HCT116 (cell line): Measurements from ENCODE around the gene PAGR1. TPM values are rescaled to one million over a fixed set of nuclear protein-coding genes. Genes with fewer than 3 reads are reported as not detected.

Experiments
- ATAC-seq: fragments of 200-7000 bp; cut with Tn5 transposase; 2 replicates; pipeline ENCODE4 v1.9.1; 2020; ENCODE audit warnings: mild to moderate bottlenecking, moderate library complexity
- BruUV-seq: library from RNA; stranded (reverse); fragments of 400-500 nt; replicated peaks from 2 replicates; lab custom pipeline; 2021; lab: Mats Ljungman, UMichigan
- CTCF ChIA-PET: fragments of 300-600 bp; sonication (Branson Sonifier 250); formaldehyde crosslinking; loops from one replicate; lab custom pipeline; 2021; ENCODE audit warnings: antibody characterized with exemption; lab: Charles Lee
- POLR2A ChIA-PET: fragments of 300-600, 350-600 bp; sonication (Branson Sonifier 250); formaldehyde crosslinking; loops from one replicate; lab custom pipeline; 2021; ENCODE audit warnings: antibody characterized with exemption; lab: Charles Lee
- RAD21 ChIA-PET, 2 experiments: fragments of 300-600 bp; sonication (Branson Sonifier 250); formaldehyde crosslinking; loops; one replicate each; lab custom pipeline; 2023; ENCODE audit warnings: low total read pairs in 2 of 2; ENCODE audit not compliant: uncharacterized antibody in 2 of 2, unreplicated experiment in 2 of 2, low non-redundant PET in 1 of 2; lab: Charles Lee
- DNase-seq: peaks from one replicate; pipeline ENCODE4 v3.0.0-alpha.2; 2010; ENCODE audit warnings: low read depth, low spot score
- H2AFZ ChIP-seq: fragments of 200-600 bp; shearing (Covaris generic), sonication (generic); 2 replicates; pipeline ENCODE4 v1.6.1; 2017; ENCODE audit warnings: low read depth, mixed run types, mixed read lengths, antibody characterized with exemption, low read length; ENCODE audit not compliant: poor library complexity, severe bottlenecking
- H3K27ac ChIP-seq: 2 replicates; pipeline ENCODE4 v1.5.1; 2012; ENCODE audit warnings: low read depth, low read length
- H3K27me3 ChIP-seq: fragments of 200-600 bp; sonication (generic); 2 replicates; pipeline ENCODE4 v1.6.1; 2016; ENCODE audit warnings: mixed run types, low read length, mixed read lengths; ENCODE audit not compliant: insufficient read depth
- H3K36me3 ChIP-seq, 2 experiments: fragments of 200-500 bp in 1 of 2; fragments of 200-600 bp in 1 of 2; sonication (Bioruptor generic) in 1 of 2; sonication (generic) in 1 of 2; 2 replicates each; pipeline versions ENCODE4 v1.5.1 to v1.6.1; 2014 to 2016; ENCODE audit warnings: low read length in 2 of 2, inconsistent platforms in 1 of 2, mixed read lengths in 1 of 2, mixed run types in 1 of 2; ENCODE audit not compliant: insufficient read depth in 2 of 2, control insufficient read depth in 1 of 2
- H3K4me1 ChIP-seq, 2 experiments: fragments of 200-600 bp in 1 of 2; sonication (generic) in 1 of 2; 2 replicates each; pipeline versions ENCODE4 v1.5.1 to v1.6.1; 2012 to 2017; ENCODE audit warnings: low read length in 2 of 2, inconsistent platforms in 1 of 2, mild to moderate bottlenecking in 1 of 2, mixed read lengths in 1 of 2, mixed run types in 1 of 2, moderate library complexity in 1 of 2; ENCODE audit not compliant: insufficient read depth in 2 of 2, control insufficient read depth in 1 of 2
- H3K4me2 ChIP-seq: fragments of 200-600 bp; sonication (generic); 2 replicates; pipeline ENCODE4 v1.6.1; 2017; ENCODE audit warnings: mixed run types, low read length, mixed read lengths
- H3K4me3 ChIP-seq, 2 experiments: fragments of 200-600 bp in 1 of 2; sonication (generic) in 1 of 2; replicated peaks in 1 of 2; 2 replicates each; pipeline ENCODE4 v1.5.1; 2011 to 2016; ENCODE audit warnings: low read length in 2 of 2, control low read depth in 1 of 2, low read depth in 1 of 2, mild to moderate bottlenecking in 1 of 2, mixed read lengths in 1 of 2, mixed run types in 1 of 2
- H3K79me2 ChIP-seq: fragments of 200-600 bp; sonication (generic); 2 replicates; pipeline ENCODE4 v1.6.1; 2017; ENCODE audit warnings: mild to moderate bottlenecking, mixed run types, low read length, moderate library complexity, mixed read lengths; ENCODE audit not compliant: insufficient read depth
- H3K9ac ChIP-seq: fragments of 200-600 bp; sonication (generic); 2 replicates; pipeline ENCODE4 v1.6.1; 2016; ENCODE audit warnings: low read length, mixed read lengths
- H3K9me2 ChIP-seq: fragments of 200-600 bp; sonication (generic), shearing (Covaris generic); 2 replicates; pipeline ENCODE4 v1.6.1; 2017; ENCODE audit warnings: mixed run types, mild to moderate bottlenecking, moderate library complexity; ENCODE audit not compliant: insufficient read depth
- H3K9me3 ChIP-seq, 2 experiments: fragments of 200-500 bp in 1 of 2; fragments of 200-600 bp in 1 of 2; sonication (Bioruptor generic) in 1 of 2; sonication (generic) in 1 of 2; 2 replicates each; pipeline ENCODE4 v1.6.1; 2014 to 2017; ENCODE audit warnings: low read length in 2 of 2, mixed read lengths in 2 of 2, inconsistent platforms in 1 of 2, low read depth in 1 of 2, mild to moderate bottlenecking in 1 of 2, mixed run types in 1 of 2, moderate library complexity in 1 of 2; ENCODE audit not compliant: control insufficient read depth in 1 of 2, insufficient read depth in 1 of 2
- H4K20me1 ChIP-seq: fragments of 200-600 bp; sonication (generic), shearing (Covaris generic); 2 replicates; pipeline ENCODE4 v1.6.1; 2017; ENCODE audit warnings: mixed run types, mild to moderate bottlenecking, moderate library complexity; ENCODE audit not compliant: insufficient read depth
- ATF3 ChIP-seq: IDR thresholded peaks from 2 replicates; pipeline ENCODE4 v1.6.1; 2012
- CBX3 ChIP-seq: IDR thresholded peaks from 2 replicates; pipeline ENCODE4 v1.6.1; 2012; ENCODE audit warnings: low read depth
- CEBPB ChIP-seq: IDR thresholded peaks from 2 replicates; pipeline ENCODE4 v1.6.1; 2012; ENCODE audit warnings: low read depth
- EGR1 ChIP-seq: IDR thresholded peaks from 2 replicates; pipeline ENCODE4 v1.6.1; 2012; ENCODE audit warnings: low read depth
- ELF1 ChIP-seq: IDR thresholded peaks from 2 replicates; pipeline ENCODE4 v1.6.1; 2012; ENCODE audit warnings: low read depth, borderline replicate concordance
- EZH2 ChIP-seq: fragments of 200-600 bp; sonication (generic); IDR thresholded peaks from 2 replicates; pipeline ENCODE4 v1.6.1; 2017; ENCODE audit warnings: antibody characterized with exemption, mixed run types
- FOSL1 ChIP-seq: IDR thresholded peaks from 2 replicates; pipeline ENCODE4 v1.6.1; 2012; ENCODE audit warnings: low read depth
- JUND ChIP-seq: IDR thresholded peaks from 2 replicates; pipeline ENCODE4 v1.6.1; 2012
- POLR2A ChIP-seq: IDR thresholded peaks from 2 replicates; pipeline ENCODE4 v1.7.0; 2011; ENCODE audit warnings: borderline replicate concordance; ENCODE audit not compliant: insufficient read depth, insufficient read length; ENCODE audit errors: extremely low read depth
- RAD21 ChIP-seq: IDR thresholded peaks from 2 replicates; pipeline ENCODE4 v1.6.1; 2012; ENCODE audit warnings: low read depth, mild to moderate bottlenecking
- SIN3A ChIP-seq: IDR thresholded peaks from 2 replicates; pipeline ENCODE4 v1.6.1; 2012; ENCODE audit warnings: low read depth
- SP1 ChIP-seq: IDR thresholded peaks from 2 replicates; pipeline ENCODE4 v1.6.1; 2012; ENCODE audit warnings: low read depth
- SRF ChIP-seq: IDR thresholded peaks from 2 replicates; pipeline ENCODE4 v1.6.1; 2012; ENCODE audit warnings: low read depth
- TCF7L2 ChIP-seq: IDR thresholded peaks from 2 replicates; pipeline ENCODE4 v1.7.0; 2011; ENCODE audit warnings: borderline replicate concordance, inconsistent platforms; ENCODE audit not compliant: insufficient read depth, insufficient read length; ENCODE audit errors: extremely low read depth
- YY1 ChIP-seq: IDR thresholded peaks from 2 replicates; pipeline ENCODE4 v1.6.1; 2011; ENCODE audit warnings: low read length, low read depth, moderate library complexity, mild to moderate bottlenecking; ENCODE audit not compliant: insufficient replicate concordance; ENCODE audit errors: extremely low read depth
- ZFX ChIP-seq: fragments of 450-650 bp; IDR thresholded peaks from 2 replicates; pipeline ENCODE4 v1.6.1; 2017
- ZNF274 ChIP-seq: fragments of 200-500 bp; sonication (Bioruptor generic); IDR thresholded peaks from 2 replicates; pipeline ENCODE4 v1.6.1; 2014; ENCODE audit warnings: mild to moderate bottlenecking, low read depth, low read length, inconsistent platforms
- intact Hi-C: fragments of 100-400 bp; cut with micrococcal nuclease; formaldehyde crosslinking; loops from 2 replicates; pipeline ENCODE4 v1.10.0; 2022
- total RNA-seq: library from RNA; stranded (reverse); gene quantifications from one replicate; pipeline ENCODE4 v1.2.1, GENCODE V29; 2021; ENCODE audit not compliant: unreplicated experiment
- TF ChIP-seq, protein P1 (sequence below): IDR thresholded peaks from 2 replicates; pipeline ENCODE4 v1.6.1; 2011; ENCODE audit warnings: mild to moderate bottlenecking, low read length, moderate library complexity; ENCODE audit not compliant: insufficient replicate concordance; ENCODE audit errors: extremely low read depth
- TF ChIP-seq, protein P2 (sequence below): IDR thresholded peaks from 2 replicates; pipeline ENCODE4 v1.6.1; 2012; ENCODE audit warnings: low read depth
- TF ChIP-seq, protein P3 (sequence below): IDR thresholded peaks from 2 replicates; pipeline ENCODE4 v1.6.1; 2012

PAGR1 gene
- total RNA-seq, 1 experiment from 2014 or later: 28.9 TPM

DNA sequence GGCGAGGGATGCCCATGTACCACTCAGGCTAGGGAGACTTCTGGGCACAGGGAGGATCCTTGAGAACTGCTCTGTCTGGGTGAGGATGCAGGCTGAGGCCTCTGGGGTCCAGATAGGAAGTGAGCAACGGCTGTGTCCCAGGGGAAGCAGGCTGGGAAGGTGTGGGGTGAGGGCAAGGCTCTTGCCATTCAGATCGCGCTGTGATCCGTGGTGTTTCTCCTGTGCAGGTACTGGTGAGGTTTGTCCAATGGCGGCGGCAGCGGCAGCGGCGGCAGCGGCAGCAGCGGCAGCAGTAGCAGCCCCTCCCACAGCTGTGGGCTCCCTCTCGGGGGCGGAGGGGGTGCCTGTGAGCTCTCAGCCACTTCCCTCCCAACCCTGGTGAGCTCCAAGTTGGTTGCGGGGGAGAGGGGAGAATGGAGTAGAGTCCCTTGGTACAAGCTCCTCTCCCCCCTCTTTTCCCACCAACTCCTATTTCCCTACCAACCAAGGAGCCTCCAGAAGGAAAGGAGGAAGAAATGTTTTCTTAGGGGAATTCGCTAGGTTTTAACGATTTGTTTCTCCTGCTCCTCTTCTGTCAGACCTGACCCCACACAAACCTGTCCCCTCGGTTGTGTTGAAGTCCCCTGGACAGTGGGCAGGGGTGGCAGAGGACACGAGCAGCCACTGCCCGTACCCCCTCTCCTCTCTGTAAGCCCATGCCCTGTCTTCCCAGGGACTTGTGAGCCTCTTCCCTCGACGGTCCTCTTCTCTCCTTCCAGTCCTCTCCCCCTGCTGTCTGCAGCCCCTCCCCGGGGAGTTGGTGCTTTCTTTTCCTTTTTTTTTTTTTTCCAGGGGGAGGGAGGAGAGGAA, 5.9 kb upstream of the PAGR1 start:
- RAD21 ChIA-PET: no interaction called here
- no peak for DNase-seq
- TF ChIP-seq CBX3 (no peak), CEBPB (no peak), EZH2 (no peak), ELF1 (no peak), TCF7L2 (no peak), ATF3 (no peak), POLR2A (no peak), SIN3A (no peak), ZNF274 (no peak), RAD21 (no peak), JUND (no peak), FOSL1 (no peak), SRF (no peak), EGR1 (no peak), YY1 (no peak), SP1 (no peak), ZFX (no peak)
- TF ChIP-seq, protein P1, sequence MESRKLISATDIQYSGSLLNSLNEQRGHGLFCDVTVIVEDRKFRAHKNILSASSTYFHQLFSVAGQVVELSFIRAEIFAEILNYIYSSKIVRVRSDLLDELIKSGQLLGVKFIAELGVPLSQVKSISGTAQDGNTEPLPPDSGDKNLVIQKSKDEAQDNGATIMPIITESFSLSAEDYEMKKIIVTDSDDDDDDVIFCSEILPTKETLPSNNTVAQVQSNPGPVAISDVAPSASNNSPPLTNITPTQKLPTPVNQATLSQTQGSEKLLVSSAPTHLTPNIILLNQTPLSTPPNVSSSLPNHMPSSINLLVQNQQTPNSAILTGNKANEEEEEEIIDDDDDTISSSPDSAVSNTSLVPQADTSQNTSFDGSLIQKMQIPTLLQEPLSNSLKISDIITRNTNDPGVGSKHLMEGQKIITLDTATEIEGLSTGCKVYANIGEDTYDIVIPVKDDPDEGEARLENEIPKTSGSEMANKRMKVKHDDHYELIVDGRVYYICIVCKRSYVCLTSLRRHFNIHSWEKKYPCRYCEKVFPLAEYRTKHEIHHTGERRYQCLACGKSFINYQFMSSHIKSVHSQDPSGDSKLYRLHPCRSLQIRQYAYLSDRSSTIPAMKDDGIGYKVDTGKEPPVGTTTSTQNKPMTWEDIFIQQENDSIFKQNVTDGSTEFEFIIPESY: no peak
- TF ChIP-seq, protein P2, sequence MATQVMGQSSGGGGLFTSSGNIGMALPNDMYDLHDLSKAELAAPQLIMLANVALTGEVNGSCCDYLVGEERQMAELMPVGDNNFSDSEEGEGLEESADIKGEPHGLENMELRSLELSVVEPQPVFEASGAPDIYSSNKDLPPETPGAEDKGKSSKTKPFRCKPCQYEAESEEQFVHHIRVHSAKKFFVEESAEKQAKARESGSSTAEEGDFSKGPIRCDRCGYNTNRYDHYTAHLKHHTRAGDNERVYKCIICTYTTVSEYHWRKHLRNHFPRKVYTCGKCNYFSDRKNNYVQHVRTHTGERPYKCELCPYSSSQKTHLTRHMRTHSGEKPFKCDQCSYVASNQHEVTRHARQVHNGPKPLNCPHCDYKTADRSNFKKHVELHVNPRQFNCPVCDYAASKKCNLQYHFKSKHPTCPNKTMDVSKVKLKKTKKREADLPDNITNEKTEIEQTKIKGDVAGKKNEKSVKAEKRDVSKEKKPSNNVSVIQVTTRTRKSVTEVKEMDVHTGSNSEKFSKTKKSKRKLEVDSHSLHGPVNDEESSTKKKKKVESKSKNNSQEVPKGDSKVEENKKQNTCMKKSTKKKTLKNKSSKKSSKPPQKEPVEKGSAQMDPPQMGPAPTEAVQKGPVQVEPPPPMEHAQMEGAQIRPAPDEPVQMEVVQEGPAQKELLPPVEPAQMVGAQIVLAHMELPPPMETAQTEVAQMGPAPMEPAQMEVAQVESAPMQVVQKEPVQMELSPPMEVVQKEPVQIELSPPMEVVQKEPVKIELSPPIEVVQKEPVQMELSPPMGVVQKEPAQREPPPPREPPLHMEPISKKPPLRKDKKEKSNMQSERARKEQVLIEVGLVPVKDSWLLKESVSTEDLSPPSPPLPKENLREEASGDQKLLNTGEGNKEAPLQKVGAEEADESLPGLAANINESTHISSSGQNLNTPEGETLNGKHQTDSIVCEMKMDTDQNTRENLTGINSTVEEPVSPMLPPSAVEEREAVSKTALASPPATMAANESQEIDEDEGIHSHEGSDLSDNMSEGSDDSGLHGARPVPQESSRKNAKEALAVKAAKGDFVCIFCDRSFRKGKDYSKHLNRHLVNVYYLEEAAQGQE: no peak
- TF ChIP-seq, protein P3, sequence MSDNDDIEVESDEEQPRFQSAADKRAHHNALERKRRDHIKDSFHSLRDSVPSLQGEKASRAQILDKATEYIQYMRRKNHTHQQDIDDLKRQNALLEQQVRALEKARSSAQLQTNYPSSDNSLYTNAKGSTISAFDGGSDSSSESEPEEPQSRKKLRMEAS: no peak
- H3K4me2 ChIP-seq: peak overlapping the region; percentile 99
- POLR2A ChIA-PET: interaction anchor here (1.3 to 1.4 kb wide), 2 partner anchors 16 to 211 kb away, joined by 3 read pairs; no protein-coding TSS in a partner anchor
- no peak for ATAC-seq
- peak overlapping the region; percentile 95 for H3K9ac ChIP-seq
- intact Hi-C loops: no loop called here
- peak overlapping the region; percentile 90 for H3K27ac ChIP-seq
- H3K27me3 ChIP-seq: no peaks in the 10 kb centered on the region
- no peak overlapping the region for H2AFZ ChIP-seq
- no peaks in the 10 kb centered on the region for H3K9me2 ChIP-seq
- peaks cover 30 to 69% of the 10 kb centered on the region in 2 experiments for H3K4me1 ChIP-seq
- peaks cover 6 to 17% of the 10 kb centered on the region in 2 experiments; a peak in 3 of 4 replicates for H3K36me3 ChIP-seq
- H3K4me3 ChIP-seq: peak overlapping the region in 1 of 2 experiments; percentile 66; a peak in 1 of 4 replicates
- no peaks in the 10 kb centered on the region for H4K20me1 ChIP-seq
- CTCF ChIA-PET: no interaction called here
- no peaks in the 10 kb centered on the region for H3K9me3 ChIP-seq
- BruUV-seq: no TSS peak
- peaks cover 35% of the 10 kb centered on the region for H3K79me2 ChIP-seq
